H1 (cell line): Measurements from ENCODE around the gene PTPRD. TPM values are rescaled to one million over a fixed set of nuclear protein-coding genes. Genes with fewer than 3 reads are reported as not detected.

Experiments
- CTCF ChIA-PET: fragments of 300-600 bp; sonication (Branson Sonifier 250); formaldehyde crosslinking; loops from one replicate; lab custom pipeline; 2021; ENCODE audit not compliant: partially characterized antibody; lab: Charles Lee
- POLR2A ChIA-PET: fragments of 300-600 bp; sonication (Branson Sonifier 250); formaldehyde crosslinking; loops from one replicate; lab custom pipeline; 2021; ENCODE audit warnings: inconsistent platforms; ENCODE audit not compliant: partially characterized antibody; lab: Charles Lee
- DNase-seq, 2 experiments: peaks; one replicate each; pipeline versions ENCODE4 v3.0.0 to v3.0.0-alpha.2; 2010 to 2022; ENCODE audit warnings: low spot score in 2 of 2, low read depth in 1 of 2, mixed read lengths in 1 of 2
- FAIRE-seq: peaks from 2 replicates; lab custom pipeline; 2011; peaks lifted over from hg19 to GRCh38; lab: Jason Lieb, UNC
- H2AFZ ChIP-seq: 2 replicates; pipeline ENCODE4 v1.8.1; 2012; ENCODE audit warnings: low read length, inconsistent platforms
- H2AK5ac ChIP-seq: 2 replicates; pipeline ENCODE4 v1.6.1; 2013; ENCODE audit warnings: low read depth, low read length
- H2BK120ac ChIP-seq: replicated peaks from 2 replicates; pipeline ENCODE3; 2013; ENCODE audit warnings: low read depth, low read length, inconsistent platforms
- H2BK12ac ChIP-seq: 2 replicates; pipeline ENCODE4 v1.6.1; 2013; ENCODE audit warnings: low read depth, low read length
- H2BK15ac ChIP-seq: 2 replicates; pipeline ENCODE4 v1.6.1; 2013; ENCODE audit warnings: low read length
- H2BK20ac ChIP-seq: 2 replicates; pipeline ENCODE4 v1.6.1; 2013; ENCODE audit warnings: low read length
- H2BK5ac ChIP-seq: 2 replicates; pipeline ENCODE4 v1.6.1; 2013; ENCODE audit warnings: low read depth, low read length
- H3K14ac ChIP-seq: 2 replicates; pipeline ENCODE4 v1.6.1; 2013; ENCODE audit warnings: inconsistent platforms; ENCODE audit not compliant: insufficient read length
- H3K18ac ChIP-seq: 2 replicates; pipeline ENCODE4 v1.6.1; 2013; ENCODE audit warnings: low read length; ENCODE audit errors: extremely low read depth
- H3K23ac ChIP-seq: 2 replicates; pipeline ENCODE4 v1.6.1; 2013; ENCODE audit warnings: inconsistent platforms; ENCODE audit not compliant: insufficient read length
- H3K23me2 ChIP-seq: 2 replicates; pipeline ENCODE4 v1.6.1; 2013; ENCODE audit warnings: low read depth, low read length
- H3K27ac ChIP-seq: 2 replicates; pipeline ENCODE4 v1.6.1; 2011; ENCODE audit warnings: low read depth, low read length, inconsistent platforms
- H3K27me3 ChIP-seq, 4 experiments: replicated peaks in 1 of 4; 1 replicate in 1 of 4; 2 replicates in 3 of 4; pipeline versions ENCODE4 v1.6.1 to v1.8.1; 2011 to 2013; ENCODE audit warnings: low read length in 3 of 4, mild to moderate bottlenecking in 3 of 4, inconsistent platforms in 2 of 4, mixed read lengths in 2 of 4, moderate library complexity in 1 of 4; ENCODE audit not compliant: control insufficient read depth in 3 of 4, insufficient read depth in 3 of 4; ENCODE audit errors: extremely low read depth in 1 of 4
- H3K36me3 ChIP-seq, 4 experiments: 2 replicates each; pipeline versions ENCODE4 v1.6.1 to v1.8.1; 2011 to 2013; ENCODE audit warnings: mild to moderate bottlenecking in 4 of 4, low read length in 3 of 4, moderate library complexity in 2 of 4, control low read depth in 1 of 4, inconsistent platforms in 1 of 4; ENCODE audit not compliant: insufficient read depth in 4 of 4, control insufficient read depth in 2 of 4
- H3K4ac ChIP-seq: replicated peaks from 2 replicates; pipeline ENCODE3; 2013; ENCODE audit warnings: low read length, low read depth, mixed read lengths, inconsistent platforms; ENCODE audit not compliant: insufficient read length
- H3K4me1 ChIP-seq, 4 experiments: replicated peaks in 1 of 4; 1 replicate in 1 of 4; 2 replicates in 3 of 4; pipeline versions ENCODE4 v1.6.1 to v1.8.1; 2011 to 2013; ENCODE audit warnings: low read length in 3 of 4, inconsistent platforms in 2 of 4, mixed read lengths in 1 of 4; ENCODE audit not compliant: insufficient read depth in 4 of 4, control insufficient read depth in 3 of 4
- H3K4me2 ChIP-seq, 2 experiments: 2 replicates each; pipeline versions ENCODE4 v1.6.1 to v1.8.1; 2011 to 2013; ENCODE audit warnings: low read depth in 2 of 2, low read length in 2 of 2, control low read depth in 1 of 2, inconsistent platforms in 1 of 2, mild to moderate bottlenecking in 1 of 2; ENCODE audit not compliant: insufficient read depth in 1 of 2
- H3K4me3 ChIP-seq, 4 experiments: fragments of 200-600, 300-600 bp in 1 of 4; sonication (generic), shearing (Covaris generic), sonication (Bioruptor Twin) in 1 of 4; 2 replicates each; pipeline versions ENCODE4 v1.5.1 to v1.8.1; 2011 to 2016; ENCODE audit warnings: low read length in 4 of 4, low read depth in 3 of 4, control low read depth in 2 of 4, inconsistent platforms in 2 of 4, mild to moderate bottlenecking in 2 of 4, mixed read lengths in 1 of 4, moderate library complexity in 1 of 4; ENCODE audit not compliant: insufficient read depth in 2 of 4; ENCODE audit errors: extremely low read depth in 1 of 4
- H3K56ac ChIP-seq: replicated peaks from 2 replicates; pipeline ENCODE3; 2013; ENCODE audit warnings: low read depth, mild to moderate bottlenecking, mixed read lengths, low read length, inconsistent platforms; ENCODE audit not compliant: insufficient read length
- H3K79me1 ChIP-seq: 2 replicates; pipeline ENCODE4 v1.6.1; 2013; ENCODE audit warnings: low read depth, low read length, control low read depth
- H3K79me2 ChIP-seq, 2 experiments: 2 replicates each; pipeline versions ENCODE4 v1.6.1 to v1.8.1; 2012 to 2013; ENCODE audit warnings: low read length in 2 of 2, mild to moderate bottlenecking in 2 of 2, inconsistent platforms in 1 of 2; ENCODE audit not compliant: insufficient read depth in 2 of 2, control insufficient read depth in 1 of 2
- H3K9ac ChIP-seq, 4 experiments: replicated peaks in 1 of 4; 1 replicate in 1 of 4; 2 replicates in 3 of 4; pipeline versions ENCODE4 v1.6.1 to v1.8.1; 2011 to 2013; ENCODE audit warnings: low read depth in 3 of 4, low read length in 3 of 4, control low read depth in 2 of 4, mild to moderate bottlenecking in 2 of 4, moderate library complexity in 2 of 4, inconsistent platforms in 1 of 4; ENCODE audit errors: extremely low read depth in 1 of 4
- H3K9me3 ChIP-seq, 2 experiments: 2 replicates each; pipeline versions ENCODE4 v1.6.1 to v1.8.1; 2012 to 2013; ENCODE audit warnings: mild to moderate bottlenecking in 2 of 2, moderate library complexity in 2 of 2, control low read depth in 1 of 2, inconsistent platforms in 1 of 2, low read depth in 1 of 2, low read length in 1 of 2, mixed read lengths in 1 of 2; ENCODE audit not compliant: insufficient read depth in 2 of 2
- H4K20me1 ChIP-seq, 2 experiments: replicated peaks in 1 of 2; 2 replicates each; pipeline versions ENCODE3 to v1.8.1; 2011 to 2013; ENCODE audit warnings: inconsistent platforms in 2 of 2, low read length in 2 of 2, mild to moderate bottlenecking in 1 of 2; ENCODE audit not compliant: insufficient read depth in 2 of 2, control insufficient read depth in 1 of 2
- H4K5ac ChIP-seq: 2 replicates; pipeline ENCODE4 v1.6.1; 2013; ENCODE audit warnings: low read length, low read depth, mixed read lengths, inconsistent platforms; ENCODE audit not compliant: insufficient read length
- H4K8ac ChIP-seq: 2 replicates; pipeline ENCODE4 v1.8.0; 2013; ENCODE audit warnings: mild to moderate bottlenecking, moderate library complexity, low read length, inconsistent platforms; ENCODE audit not compliant: insufficient read depth; ENCODE audit errors: extremely low read depth
- H4K91ac ChIP-seq: replicated peaks from 2 replicates; pipeline ENCODE3; 2013; ENCODE audit warnings: low read length, mixed read lengths, inconsistent platforms; ENCODE audit not compliant: insufficient read length
- EP300 ChIP-seq, 2 experiments: IDR thresholded peaks; 1 replicate in 1 of 2; 2 replicates in 1 of 2; pipeline ENCODE4 v1.6.1; 2011 to 2012; ENCODE audit warnings: low read depth in 2 of 2, low read length in 2 of 2, mild to moderate bottlenecking in 2 of 2, borderline replicate concordance in 1 of 2, inconsistent platforms in 1 of 2, moderate library complexity in 1 of 2
- SP2 ChIP-seq: IDR thresholded peaks from 2 replicates; pipeline ENCODE4 v1.6.1; 2012; ENCODE audit warnings: mild to moderate bottlenecking, low read length, inconsistent platforms
- WGBS, 2 experiments: shearing (Covaris generic) in 1 of 2; methylation state at CpG; one replicate each; pipeline versions ENCODE4 v1.1.6 to v1.1.7; 2013 to 2015; ENCODE audit warnings: low lambda C conversion rate in 2 of 2, mixed read lengths in 2 of 2, inconsistent platforms in 1 of 2, low coverage in 1 of 2, missing lambda C conversion rate in 1 of 2; ENCODE audit not compliant: insufficient replicate concordance in 2 of 2, insufficient coverage in 1 of 2, insufficient read length in 1 of 2; ENCODE audit errors: extremely low coverage in 1 of 2, missing lambda C conversion rate in 1 of 2; 5-methylcytosine and 5-hydroxymethylcytosine counted together
- polyA plus RNA-seq, 7 experiments: library from polyadenylated mRNA; depleted of rRNA in 3 of 7; stranded (reverse) in 5 of 7; unstranded in 2 of 7; fragments of >200 nt in 5 of 7; fragments of 200-250 nt in 2 of 7; gene quantifications; 1 replicate in 5 of 7; 2 replicates in 1 of 7; 4 replicates in 1 of 7; pipeline versions ENCODE4 v1.2.1 to v1.2.3, GENCODE V29; 2011 to 2013; ENCODE audit warnings: missing spikeins in 2 of 7, mixed read lengths in 2 of 7
- total RNA-seq: library from RNA; stranded (reverse); fragmentation: NEBNext Ultra II Directional; extraction: Animal tissue kit (Norgen Biotek cat#: 25700); gene quantifications from 2 replicates; pipeline ENCODE4 v1.2.1, GENCODE V29; 2021

The PTPRD gene
- total and polyA plus RNA-seq, 2 of the 8 experiments (the other 6 are each of a cell fraction or from before 2014, with no cell fraction given): 17.2 to 77.0 TPM

DNA sequence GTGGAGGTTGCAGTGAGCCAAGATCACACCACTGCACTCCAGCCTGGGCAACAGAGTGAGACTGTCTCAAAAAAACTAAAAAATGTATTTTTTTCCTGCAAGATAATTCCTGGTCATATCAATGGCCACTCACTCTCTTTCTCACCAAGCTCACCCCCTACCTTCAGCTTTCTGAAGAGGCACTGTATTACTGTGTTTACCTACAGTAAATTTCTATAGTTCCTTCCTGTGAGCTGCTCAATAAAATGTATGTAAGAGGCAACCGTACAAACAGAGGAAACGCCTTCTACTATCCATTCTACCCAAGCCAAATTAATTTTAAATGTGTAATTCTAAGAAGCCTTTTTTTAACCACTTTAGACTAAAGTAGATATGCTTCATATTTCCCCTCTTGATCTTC is 1883.9 kb downstream of the PTPRD start:
- no peak for FAIRE-seq
- H2AK5ac ChIP-seq: no peak overlapping the region
- no peak for TF ChIP-seq SP2
- no peak for TF ChIP-seq EP300 (IDR thresholded peaks at IDR 0.05; ENCODE audit: borderline replicate concordance in 1 of 2, low read depth in 2 of 2, low read length in 2 of 2)

More for the DNA sequence above, 1883.9 kb downstream of the PTPRD start:
- Histone ChIP-seq H3K18ac (no peak overlapping the region), H3K9me3 (no peaks in the 10 kb centered on the region), H4K20me1 (no peaks in the 10 kb centered on the region), H3K23me2 (no peaks in the 10 kb centered on the region), H3K27me3 (no peaks in the 10 kb centered on the region), H3K56ac (no peak overlapping the region), H2BK15ac (no peak overlapping the region), H3K4ac (no peak overlapping the region), H4K91ac (no peak overlapping the region), H3K4me3 (no peak overlapping the region), H3K9ac (no peak overlapping the region), H3K79me2 (no peaks in the 10 kb centered on the region), H3K79me1 (no peaks in the 10 kb centered on the region; the same call in 1 of the 2 replicates), H2BK20ac (no peak overlapping the region), H4K5ac (no peak overlapping the region), H4K8ac (no peak overlapping the region), H3K4me1 (peaks cover 0 to 7% (median 3%) of the 10 kb centered on the region in 4 experiments; a peak in 5 of 7 replicates), H2BK5ac (no peak overlapping the region), H2BK12ac (no peak overlapping the region), H3K23ac (no peak overlapping the region), H3K4me2 (no peak overlapping the region), H2BK120ac (no peak overlapping the region), H3K14ac (no peak overlapping the region), H3K36me3 (no peaks in the 10 kb centered on the region), H2AFZ (no peak overlapping the region), H3K27ac (no peak overlapping the region)
- 100% methylated on average over 2 of the region's 2 CpGs; no CpG with 5 or more reads in 1 of the 2 experiments for WGBS, 2 experiments
- ChIA-PET CTCF (interaction anchor here (1.1 kb wide), 1 partner anchor 44 kb away, joined by 4 read pairs; no protein-coding TSS in a partner anchor), POLR2A (no interaction called here)
- DNase-seq: no peak
